DND-41 (cell line): Measurements from ENCODE around the gene PPM1E.

Experiments used
- EZH2 ChIP-seq: IDR thresholded peaks from 3 replicates; pipeline ENCODE4 v1.6.1; 2012; ENCODE audit warnings: borderline replicate concordance, low read depth, mild to moderate bottlenecking, moderate library complexity, low read length, inconsistent platforms; ENCODE audit not compliant: severe bottlenecking
- TF ChIP-seq, protein P1 (sequence below): IDR thresholded peaks from 2 replicates; pipeline ENCODE4 v1.5.1; 2012; ENCODE audit warnings: borderline replicate concordance, low read length, moderate library complexity, mild to moderate bottlenecking; ENCODE audit not compliant: poor library complexity, severe bottlenecking; ENCODE audit errors: extremely low read depth

DNA sequence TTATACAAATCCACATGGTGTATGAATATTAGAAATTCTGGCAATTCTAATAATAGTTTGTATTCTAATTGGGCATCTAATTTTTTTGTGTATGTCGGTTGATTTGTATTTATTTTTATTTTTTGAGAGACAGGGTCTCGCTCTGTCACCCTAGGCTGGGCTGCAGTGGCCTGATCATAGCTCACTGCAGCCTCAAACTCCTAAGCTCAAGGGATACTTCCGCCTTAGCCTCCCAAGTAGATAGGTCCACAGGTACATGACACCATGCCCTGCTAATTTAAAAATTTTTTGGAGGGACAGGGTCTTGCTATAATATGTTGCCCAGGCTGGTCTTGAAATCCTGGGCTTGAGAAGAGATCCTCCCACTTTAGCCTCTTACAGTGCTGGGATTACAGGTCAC is 246.5 kb downstream of the PPM1E start:
- TF ChIP-seq, protein P1, sequence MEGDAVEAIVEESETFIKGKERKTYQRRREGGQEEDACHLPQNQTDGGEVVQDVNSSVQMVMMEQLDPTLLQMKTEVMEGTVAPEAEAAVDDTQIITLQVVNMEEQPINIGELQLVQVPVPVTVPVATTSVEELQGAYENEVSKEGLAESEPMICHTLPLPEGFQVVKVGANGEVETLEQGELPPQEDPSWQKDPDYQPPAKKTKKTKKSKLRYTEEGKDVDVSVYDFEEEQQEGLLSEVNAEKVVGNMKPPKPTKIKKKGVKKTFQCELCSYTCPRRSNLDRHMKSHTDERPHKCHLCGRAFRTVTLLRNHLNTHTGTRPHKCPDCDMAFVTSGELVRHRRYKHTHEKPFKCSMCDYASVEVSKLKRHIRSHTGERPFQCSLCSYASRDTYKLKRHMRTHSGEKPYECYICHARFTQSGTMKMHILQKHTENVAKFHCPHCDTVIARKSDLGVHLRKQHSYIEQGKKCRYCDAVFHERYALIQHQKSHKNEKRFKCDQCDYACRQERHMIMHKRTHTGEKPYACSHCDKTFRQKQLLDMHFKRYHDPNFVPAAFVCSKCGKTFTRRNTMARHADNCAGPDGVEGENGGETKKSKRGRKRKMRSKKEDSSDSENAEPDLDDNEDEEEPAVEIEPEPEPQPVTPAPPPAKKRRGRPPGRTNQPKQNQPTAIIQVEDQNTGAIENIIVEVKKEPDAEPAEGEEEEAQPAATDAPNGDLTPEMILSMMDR, result no peak
- TF ChIP-seq EZH2, result no peak
